ENCODE data around the gene RANBP17.

The RANBP17 gene

DNA sequence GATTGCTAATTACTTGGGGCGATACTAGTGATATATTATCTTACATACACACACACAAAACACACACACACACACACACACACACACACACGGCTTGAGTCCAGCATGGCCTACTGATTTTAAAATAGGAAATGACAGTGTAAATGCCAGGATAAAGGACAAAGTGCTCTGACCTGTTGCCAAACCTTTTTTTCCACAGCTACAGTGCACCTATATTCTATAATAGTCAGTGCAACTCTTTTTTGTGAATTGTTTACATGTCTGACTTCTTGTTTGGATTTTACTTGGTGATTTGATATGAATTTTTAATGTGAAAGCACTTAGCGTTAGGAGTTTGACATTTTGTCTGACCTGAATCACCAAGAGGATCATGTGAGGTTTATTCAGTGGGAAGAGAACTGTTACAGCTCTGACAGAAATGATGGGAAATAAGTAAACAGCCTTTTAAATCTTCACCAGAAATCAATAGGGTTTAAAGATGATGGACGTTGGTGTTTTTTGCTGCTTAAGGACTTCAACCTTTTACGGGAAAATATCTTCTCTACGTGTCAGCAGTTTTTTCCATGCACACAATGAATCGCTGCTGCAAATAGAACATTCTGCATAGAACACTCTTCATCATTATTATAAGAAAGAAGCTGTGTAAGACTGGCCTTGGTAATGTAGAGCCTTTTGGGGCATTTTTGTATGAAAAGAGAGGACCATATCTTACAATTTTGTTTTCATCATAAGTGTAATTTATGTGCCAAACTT lies 218.5 kb downstream of the RANBP17 start:
- DNase-seq: no peak

DNA sequence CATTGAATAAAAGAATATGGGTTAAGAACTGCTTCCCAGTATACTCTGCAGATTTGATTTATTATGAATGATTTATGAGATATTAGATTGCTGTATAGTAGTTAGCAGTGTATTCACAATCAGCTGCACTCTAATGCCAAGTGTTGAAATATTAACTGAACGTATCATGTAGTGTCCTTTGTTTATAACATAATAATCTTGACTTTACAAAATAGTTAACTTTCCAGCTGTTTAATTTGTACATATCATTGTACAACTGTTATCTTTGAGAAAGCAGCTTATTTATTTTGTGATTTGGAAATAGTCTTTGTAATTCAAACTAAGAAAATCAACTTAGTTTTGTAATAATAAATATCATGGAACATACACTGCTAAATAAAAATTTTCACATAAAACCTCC lies 219.5 kb downstream of the RANBP17 start:
- no peak for DNase-seq

DNA sequence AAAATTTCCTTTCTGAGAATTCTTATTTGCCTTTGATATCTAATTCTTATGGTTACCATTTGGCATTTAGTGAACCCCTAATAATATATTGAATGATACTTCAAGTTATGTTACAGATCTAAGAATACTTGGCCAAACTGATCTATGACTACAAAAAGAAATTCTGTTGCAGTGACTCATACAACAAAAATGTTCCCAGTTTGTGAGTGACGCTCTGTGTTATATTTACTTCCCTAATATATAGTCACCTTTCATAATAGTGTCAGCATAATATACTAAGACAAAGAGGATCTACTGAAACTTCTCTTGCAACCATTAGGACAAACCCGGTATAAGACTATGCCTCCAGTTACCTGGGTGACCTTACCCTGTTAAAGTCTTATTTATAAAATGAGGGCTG lies 230.4 kb downstream of the RANBP17 start:
- DNase-seq: no peak

DNA sequence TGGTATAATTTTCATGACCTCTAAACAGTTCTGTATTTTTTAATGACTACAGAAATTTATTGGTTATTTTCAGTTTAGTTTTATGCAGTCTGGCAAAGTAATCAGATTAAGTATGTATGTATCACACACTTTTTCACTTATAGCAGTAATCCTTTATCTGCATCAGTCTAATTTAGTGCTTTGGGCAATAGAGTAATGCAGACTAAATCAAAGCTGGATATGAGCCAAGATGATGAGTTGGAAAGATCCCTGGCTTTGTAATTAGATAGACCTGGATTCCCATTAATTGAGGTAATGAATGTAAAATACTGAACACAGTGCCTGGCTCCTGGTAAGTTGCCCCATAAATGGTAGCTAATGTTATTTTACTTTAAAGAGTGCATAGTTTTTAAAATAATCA lies 231.8 kb downstream of the RANBP17 start:
- no peak for DNase-seq

DNA sequence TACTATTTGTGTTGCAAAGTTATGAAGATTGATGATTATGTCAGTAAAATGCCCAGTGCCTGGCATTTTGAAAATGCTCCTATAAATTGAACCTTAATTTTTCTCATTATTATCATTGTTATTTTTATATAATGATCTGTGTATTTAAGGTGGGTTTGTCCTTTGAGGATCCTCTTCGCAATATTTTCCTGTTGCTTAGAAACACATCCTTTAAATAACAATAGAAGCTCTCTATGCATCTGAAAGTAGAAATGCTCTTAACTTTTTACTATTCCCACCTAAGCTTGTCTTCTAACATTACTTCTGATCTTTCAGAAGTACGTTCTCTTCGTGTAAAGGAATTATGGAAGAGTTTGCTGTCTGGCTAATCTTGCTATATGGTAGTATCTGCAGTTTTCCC lies 232.5 kb downstream of the RANBP17 start:
- DNase-seq: no peak

DNA sequence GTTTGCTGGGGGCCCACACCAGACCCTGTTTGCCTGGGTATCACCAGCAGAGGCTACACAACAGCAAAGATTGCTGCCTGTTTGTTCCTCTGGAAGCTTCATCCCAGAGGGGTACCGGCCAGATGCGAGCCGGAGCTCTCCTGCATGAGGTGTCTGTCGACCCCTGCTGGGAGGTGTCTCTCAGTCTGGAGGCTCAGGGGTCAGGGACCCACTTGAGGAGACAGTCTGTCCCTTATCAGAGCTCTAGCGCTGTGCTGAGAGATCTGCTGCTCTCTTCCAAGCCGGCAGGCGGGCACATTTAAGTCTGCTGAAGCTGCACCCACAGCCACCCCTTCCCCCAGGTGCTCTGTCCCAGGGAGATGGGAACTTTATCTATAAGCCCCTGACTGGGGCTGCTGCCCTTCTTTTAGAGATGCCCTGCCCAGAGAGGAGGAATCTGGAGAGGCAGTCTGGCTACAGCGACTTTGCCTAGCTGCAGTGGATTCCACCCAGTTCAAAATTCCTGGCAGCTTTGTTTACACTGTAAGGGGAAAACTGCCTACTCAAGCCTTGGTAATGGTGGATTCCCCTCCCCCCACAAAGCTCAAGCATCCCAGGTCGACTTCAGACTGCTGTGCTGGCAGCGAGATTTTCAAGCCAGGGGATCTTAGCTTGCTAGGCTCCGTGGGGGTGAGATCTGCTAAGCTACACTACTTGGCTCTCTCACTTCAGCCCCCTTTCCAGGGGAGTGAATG lies 241.2 kb downstream of the RANBP17 start:
- DNase-seq: no peak

DNA sequence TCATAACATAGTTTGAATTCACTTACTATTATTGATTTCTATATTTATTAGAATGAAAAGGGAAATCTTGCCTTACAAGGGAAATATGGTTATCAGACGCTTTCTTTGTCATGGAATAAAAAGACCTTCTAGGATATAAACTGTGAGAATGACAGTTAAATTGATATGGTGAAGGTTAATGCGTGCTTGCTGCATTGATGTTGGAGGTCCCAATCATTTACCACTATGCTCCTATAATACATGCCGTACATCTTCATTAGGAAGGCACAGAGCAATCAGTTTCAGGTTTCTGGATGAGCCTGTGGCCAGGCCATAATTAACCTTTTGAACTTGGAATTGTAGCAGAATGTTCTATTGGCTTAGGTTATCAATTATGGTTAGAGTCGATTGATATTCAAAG lies 245.9 kb downstream of the RANBP17 start:
- DNase-seq: no peak

DNA sequence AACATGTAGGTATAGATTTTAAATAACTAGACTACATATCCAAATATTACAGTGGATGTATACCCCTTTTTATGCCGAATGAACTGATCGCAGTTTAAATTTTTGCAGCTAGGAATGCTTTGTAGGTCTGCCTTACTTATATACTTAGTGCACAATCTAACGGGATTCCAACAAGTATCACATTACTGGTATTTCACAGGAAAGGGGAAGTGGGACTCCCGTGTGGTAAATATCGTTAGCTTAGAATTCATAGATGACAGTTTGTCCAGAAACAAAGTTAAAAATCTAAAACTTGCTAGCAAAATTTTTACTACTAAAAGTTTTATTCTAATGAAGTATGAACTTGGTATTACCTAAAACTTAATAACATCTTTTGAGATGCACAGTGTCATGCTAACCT lies 253.7 kb downstream of the RANBP17 start:
- no peak for DNase-seq

DNA sequence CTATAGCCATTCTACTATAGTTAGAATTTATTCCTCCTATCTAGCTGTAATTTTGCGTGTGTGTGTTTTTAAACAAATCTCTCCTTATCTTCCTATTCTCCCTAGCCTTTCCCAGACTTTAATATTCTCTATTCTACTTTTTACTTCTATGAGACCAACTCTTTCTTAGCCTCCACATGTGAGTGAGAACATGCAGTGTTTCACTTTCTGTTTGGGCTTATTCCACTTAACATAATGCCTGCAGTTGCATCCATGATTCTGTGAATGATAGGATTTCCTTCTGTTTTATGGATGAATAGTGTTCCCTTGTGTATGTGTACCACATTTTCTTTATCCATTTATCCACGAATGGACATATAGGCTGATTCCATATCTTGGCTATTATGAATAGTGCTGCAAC lies 254.9 kb downstream of the RANBP17 start:
- no peak for DNase-seq

DNA sequence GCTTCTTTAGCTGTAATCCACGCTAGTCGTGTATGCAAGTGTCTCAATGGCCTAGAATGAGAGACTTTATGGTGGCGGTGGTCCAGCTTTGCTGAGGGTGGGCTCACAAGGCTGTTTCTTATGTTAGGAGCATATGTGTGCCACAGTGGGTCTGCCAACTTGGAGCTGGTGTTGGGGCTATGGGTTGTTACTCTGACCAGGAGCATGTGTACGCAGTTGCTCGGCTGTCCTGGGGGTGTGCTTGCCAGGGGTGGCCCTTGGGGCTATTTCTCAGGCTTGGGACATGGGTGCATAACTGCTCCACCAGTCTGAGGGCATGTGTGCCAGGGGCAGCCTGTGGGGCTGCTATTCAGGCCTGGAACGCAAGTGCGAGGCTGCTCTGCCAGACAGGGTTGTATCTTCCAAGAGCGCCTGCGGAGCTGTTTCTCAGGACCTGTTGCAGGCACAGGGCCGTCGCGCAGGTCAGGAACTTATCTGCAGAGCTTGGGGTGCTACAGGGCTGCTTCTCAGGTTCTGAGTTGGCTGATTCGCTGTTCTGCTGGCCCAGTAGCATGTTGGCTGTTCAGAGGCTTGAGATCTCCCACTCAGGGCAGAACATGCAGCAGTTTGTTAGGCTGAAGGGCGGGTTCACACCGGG lies 259.3 kb downstream of the RANBP17 start:
- DNase-seq: no peak

DNA sequence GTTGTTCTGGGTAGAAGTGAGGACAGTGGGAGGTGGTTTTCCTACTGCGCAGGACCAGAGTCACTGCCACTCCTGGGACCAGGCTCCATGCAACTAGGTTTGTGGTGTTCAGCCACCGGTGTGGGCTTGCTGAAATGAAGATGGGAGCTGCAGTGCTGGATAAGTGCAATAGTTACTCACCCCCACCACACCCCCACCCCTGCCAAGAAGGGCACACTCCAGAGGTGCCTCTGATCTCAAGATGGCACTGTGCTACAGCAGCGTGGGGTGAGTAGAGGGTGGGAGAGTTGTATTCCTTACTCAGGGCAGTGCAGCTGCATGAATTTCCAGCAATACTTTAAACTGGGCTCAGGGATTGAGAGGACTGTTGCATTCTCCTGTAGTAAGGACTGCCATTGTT lies 259.8 kb downstream of the RANBP17 start:
- DNase-seq: no peak

DNA sequence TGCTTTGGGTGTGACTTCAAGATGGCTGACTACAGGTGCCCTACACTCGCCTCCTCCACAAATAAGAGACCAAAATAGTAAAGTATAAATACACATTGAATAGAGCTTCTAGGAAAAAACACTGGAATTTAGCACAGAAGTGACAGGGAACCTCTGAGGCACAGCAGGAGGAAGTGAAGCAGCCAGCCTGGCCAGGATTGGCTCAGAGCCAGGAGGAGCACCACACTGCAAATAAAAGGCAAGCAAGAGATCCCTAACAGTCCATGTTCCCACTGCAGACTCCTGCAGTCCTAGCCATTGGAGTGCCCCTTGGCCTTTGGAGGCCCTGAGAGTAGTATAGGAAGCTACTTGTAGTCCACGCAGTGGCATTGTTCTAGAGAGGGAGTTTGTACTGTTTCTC lies 260.6 kb downstream of the RANBP17 start:
- DNase-seq: peak in 1 of 58 donors; percentile 1

DNA sequence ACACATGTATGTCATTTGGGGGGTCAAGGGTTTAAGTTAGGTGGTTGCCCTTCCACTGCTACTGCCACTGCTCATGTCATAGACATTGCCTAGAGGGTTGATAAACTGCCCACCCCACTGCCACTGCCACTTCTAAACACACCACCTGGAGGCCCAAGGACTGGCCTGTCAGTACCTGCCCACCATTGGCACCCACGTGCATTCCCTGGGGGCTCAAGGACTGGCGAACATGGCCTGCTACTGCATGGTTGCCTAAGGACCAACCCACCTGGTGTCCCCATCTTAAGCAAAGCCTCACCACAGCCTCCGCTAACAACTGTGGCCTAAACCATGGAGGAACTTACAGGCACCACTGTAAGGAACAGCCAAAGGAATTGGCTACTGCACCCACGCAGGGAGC lies 261.6 kb downstream of the RANBP17 start:
- no peak for DNase-seq

DNA sequence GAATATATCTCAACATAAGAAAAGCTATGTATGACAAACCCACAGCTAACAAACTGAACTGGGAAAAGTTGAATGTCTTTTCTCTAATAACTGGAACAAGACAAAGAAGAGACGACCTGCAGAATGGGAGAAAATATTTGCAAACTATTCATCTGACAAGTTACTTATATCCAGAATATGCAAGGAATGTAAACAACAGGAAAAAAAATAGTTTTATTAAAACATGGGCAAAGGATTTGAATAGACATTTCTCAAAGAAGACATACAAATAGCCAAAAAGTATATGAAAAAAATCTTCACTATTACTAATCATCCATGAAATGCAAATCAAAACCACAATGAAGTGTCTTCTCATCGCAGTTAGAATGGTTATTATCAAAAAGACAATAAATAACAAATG lies 265.5 kb downstream of the RANBP17 start:
- no peak for DNase-seq

DNA sequence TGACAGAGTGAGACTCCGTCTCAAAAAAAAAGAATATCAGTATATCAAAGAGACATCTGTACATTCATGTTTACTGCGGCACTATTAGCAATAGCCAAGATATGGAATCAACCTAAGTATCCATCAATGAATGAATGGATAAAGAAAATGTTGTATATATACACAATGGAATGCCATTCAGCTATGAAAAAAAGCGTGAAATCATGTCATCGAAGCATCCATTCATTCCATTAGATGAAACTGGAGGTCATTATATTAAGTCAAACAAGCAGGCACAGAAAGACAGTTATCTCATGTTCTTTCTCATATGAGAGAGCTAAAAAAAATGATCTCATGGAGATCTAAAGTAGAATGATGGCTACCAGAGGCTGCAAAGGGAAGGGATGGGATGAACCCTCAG lies 266.3 kb downstream of the RANBP17 start:
- DNase-seq: no peak

DNA sequence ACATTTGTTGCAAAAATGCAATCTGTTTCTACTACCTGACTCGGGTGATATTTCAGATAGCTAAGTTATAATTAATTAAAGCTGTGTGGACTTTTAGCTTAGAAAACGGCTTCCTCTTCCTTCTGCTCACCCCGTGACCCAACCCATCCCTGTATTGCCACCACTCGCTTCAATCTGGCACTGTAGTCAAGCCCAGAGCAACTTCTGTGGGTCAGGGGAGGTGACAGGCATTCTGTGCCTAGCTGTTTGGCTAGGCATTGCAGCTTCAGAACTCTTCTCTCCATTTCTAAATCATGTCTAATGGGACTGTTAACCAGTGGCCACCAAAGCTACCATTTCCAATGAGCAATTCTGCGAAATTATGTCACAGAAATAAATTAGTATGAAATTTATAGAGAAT lies 267.5 kb downstream of the RANBP17 start:
- no peak for DNase-seq

DNA sequence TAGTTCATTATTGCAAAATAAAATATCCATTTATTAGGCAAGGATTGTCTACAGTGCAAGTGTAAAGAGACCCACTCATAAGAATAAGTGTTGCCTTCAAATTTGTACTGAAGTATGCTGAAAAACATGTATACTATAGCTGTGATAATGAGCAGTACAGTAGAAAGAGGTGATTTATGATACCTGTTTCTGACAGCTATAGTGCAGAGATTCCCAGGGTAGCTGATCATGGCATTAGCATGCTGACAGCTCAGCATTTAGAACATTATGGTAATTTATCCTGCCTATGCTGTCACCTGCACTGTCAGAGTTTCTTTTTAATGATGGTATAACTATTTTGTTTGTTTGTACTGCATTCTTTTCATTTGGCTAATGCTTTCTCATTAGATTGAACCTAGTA lies 269.7 kb downstream of the RANBP17 start:
- no peak for DNase-seq

DNA sequence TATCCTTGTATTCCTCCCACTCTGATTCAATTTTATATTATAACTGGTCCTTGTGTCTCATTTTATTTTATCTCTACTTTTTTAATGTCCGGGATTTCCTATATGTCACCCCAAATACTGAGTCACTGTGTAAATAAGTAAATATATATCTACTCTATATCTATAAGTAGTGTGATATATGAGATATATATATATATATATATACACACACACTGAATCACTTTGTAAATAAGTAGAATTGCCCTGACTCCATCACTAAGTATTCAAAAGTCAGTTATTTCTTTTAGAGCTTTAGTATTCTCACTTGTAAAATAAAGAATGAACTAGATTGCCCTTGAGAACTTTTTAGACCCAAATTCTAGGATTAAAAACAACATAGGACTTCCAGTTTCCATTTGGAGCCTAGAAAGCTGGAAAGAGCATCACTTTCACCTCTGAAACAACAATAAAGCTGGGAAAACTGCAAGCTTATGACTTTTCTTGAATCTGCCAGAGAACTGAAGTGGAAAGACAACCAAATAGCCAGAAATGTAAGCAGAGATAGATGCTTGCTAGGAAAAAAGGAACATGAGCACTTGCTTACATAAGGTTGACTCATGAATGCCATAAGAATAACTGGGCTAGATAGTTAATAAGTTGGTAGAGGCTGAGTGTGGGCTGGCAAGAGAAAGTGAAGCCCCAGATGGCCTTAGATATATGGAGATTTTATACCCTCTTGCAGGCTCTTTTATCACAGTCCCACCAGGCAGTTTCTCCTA lies 276.1 kb downstream of the RANBP17 start:
- no peak for DNase-seq

DNA sequence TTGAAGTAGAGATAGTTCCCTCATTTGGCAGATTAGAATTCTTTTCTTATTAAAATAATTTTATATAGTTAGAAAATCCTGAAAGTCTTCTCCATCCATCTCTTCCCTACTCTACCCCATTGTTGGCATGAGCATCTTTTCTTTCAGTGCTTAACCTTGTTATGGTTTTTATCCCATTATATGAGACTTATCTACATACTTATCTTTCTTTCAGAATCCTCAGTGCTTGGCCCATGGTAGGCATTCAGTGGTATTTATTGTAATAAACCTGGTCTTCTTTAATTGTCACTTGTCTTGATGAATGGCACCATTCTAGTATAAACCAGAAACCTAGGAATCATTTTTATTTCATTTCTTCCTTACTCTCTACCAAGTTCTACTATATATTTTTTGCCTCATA lies 277.4 kb downstream of the RANBP17 start:
- no peak for DNase-seq

DNA sequence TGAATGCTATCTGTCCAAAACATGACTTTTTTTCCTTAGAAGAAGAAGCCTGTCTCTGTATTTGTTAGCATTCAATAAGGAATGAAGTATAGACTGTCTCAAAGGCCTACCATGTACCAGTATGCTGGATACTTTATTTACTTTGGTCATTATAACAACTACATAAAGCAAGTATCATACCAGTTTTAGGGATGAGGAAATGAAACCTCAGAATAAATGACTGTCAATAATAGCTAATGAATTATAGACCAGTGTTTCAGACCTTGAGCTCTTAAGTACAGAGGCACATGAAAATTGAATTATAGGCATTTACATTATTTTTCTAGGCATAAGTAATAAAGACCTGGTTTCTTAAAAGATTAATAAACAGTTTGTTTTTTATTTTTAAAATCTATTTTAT lies 280.8 kb downstream of the RANBP17 start:
- DNase-seq: no peak

DNA sequence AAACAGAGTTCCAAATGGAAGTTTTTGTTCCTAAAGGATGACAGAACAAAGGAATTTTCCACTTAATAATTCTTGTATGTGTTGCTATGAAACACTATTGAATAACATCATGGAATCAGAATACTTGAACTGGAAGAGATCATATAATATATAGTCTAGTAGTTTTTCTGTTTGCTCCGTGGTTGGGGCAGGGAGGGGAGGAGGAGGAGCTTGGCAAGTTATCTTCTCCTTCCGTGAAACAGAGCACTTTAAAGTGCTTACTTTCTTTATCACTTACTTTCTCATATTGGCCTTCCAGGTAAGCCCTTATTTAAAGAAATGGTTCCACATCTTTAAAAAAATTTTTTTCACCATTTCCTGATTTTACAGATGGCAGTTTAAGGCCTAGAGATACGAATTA lies 281.4 kb downstream of the RANBP17 start:
- DNase-seq: no peak

DNA sequence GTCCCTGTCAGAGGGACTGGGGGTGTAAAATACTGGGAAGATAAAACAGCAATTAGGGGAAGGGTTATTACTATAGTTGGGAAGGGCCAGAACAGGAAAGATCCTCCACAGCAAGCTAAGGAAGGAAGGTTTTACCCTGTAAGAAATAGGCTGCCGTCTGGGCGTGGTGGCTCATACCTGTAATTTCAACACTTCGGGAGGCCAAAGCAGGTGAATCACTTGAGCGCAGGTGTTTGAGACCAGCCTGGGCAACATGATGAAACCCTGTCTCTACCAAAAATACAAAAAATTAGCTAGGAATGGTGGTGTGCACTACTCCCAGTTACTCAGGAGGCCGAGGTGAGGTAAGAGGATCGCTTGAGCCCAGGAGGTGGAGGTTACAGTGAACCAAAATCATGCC lies 282.1 kb downstream of the RANBP17 start:
- DNase-seq: no peak

All from anterior cingulate cortex (tissue), 58 donors.